Measurements from ENCODE around the gene TSSK6. TPM values are rescaled to one million over a fixed set of nuclear protein-coding genes. Genes with fewer than 3 reads are reported as not detected.

Gene TSSK6
- total and polyA plus RNA-seq, 2 experiments from 2014 or later, result 0.60 to 11.9 TPM

DNA sequence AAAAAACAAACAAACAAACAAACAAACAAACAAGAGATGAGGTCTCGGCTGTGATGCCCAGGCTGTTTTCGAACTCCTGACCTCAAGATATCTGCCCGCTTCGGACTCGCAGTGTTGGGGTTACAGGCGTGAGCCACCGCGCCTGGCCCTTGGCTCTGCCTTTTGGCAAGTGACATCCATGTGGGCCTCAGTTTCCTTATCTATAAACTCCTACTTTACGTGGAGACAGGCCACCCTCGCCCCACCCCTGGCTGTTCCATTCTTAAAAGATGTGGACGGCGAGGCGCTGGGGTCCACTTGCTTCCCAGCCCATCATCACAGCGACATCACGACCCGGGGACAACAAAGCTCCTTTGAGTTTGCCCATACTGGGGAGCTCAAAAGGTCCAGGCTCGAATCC is 1.7 kb downstream of the TSSK6 start:
- TF ChIP-seq, protein P1, sequence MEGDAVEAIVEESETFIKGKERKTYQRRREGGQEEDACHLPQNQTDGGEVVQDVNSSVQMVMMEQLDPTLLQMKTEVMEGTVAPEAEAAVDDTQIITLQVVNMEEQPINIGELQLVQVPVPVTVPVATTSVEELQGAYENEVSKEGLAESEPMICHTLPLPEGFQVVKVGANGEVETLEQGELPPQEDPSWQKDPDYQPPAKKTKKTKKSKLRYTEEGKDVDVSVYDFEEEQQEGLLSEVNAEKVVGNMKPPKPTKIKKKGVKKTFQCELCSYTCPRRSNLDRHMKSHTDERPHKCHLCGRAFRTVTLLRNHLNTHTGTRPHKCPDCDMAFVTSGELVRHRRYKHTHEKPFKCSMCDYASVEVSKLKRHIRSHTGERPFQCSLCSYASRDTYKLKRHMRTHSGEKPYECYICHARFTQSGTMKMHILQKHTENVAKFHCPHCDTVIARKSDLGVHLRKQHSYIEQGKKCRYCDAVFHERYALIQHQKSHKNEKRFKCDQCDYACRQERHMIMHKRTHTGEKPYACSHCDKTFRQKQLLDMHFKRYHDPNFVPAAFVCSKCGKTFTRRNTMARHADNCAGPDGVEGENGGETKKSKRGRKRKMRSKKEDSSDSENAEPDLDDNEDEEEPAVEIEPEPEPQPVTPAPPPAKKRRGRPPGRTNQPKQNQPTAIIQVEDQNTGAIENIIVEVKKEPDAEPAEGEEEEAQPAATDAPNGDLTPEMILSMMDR (IDR thresholded peaks at IDR 0.05; ENCODE audit: low read depth, low read length), result no peak
- Histone ChIP-seq H3K4me1 (ENCODE audit: low read depth) (peaks cover 4% of the 10 kb centered on the region), H3K4me3 (no peak overlapping the region), H3K27me3 (no peaks in the 10 kb centered on the region), H3K27ac (no peak overlapping the region), H3K36me3 (no peaks in the 10 kb centered on the region), H3K9me3 (ENCODE audit: low read depth) (no peaks in the 10 kb centered on the region)
- DNase-seq (ENCODE audit: low read depth in 1 of 2, low spot score in 1 of 2), result no peak

DNA sequence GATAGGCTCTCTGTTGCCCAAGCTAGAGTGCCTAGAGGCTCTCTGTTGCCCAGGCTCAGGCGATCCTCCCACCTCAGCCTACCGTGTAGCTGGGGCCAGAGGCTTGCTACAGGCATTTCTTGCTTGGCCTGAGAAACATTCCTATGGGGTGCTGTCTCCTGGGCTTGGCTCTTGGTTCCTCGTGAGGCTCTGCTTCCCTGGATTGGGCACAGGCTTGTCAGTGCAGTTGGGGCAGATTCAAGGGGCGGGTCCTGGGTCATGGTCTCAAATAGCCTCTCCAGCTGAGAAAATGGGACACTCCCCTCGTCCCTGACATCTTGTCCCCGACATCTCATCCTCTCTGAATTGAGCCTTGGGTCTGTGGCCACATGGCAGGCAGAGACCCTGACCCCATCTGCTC is 4.9 kb downstream of the TSSK6 start:
- Histone ChIP-seq H3K27ac (no peak overlapping the region), H3K4me3 (no peak overlapping the region), H3K27me3 (no peaks in the 10 kb centered on the region), H3K9me3 (ENCODE audit: low read depth) (no peaks in the 10 kb centered on the region), H3K36me3 (peaks cover 12% of the 10 kb centered on the region), H3K4me1 (ENCODE audit: low read depth) (no peaks in the 10 kb centered on the region)
- TF ChIP-seq, protein P1 (IDR thresholded peaks at IDR 0.05; ENCODE audit: low read depth, low read length), result no peak
- peak in 1 of 2 donors; percentile 20 for DNase-seq (ENCODE audit: low read depth in 1 of 2, low spot score in 1 of 2)

DNA sequence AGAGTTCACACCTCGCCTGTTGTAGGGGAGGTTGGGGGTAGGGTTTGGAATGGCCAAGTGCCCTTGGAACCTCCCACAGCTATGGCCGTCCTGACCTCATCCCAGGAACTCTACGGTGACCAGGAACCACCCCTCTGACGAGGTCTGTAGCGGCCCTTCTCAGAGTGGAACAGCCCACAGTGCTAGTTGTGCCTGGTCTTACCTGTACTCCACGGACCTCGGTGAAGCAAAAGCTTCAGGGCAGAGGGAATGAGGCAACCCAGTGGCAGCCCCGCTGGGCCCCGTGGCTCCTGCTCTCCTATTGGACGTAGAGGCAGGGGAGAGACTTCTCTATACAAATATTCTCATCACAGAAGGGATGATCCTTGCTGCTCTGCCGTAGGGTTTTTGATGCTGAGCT is 7.1 kb downstream of the TSSK6 start:
- TF ChIP-seq, protein P1 (IDR thresholded peaks at IDR 0.05; ENCODE audit: low read depth, low read length), result no peak
- Histone ChIP-seq H3K4me3 (no peak overlapping the region), H3K36me3 (peaks cover 27% of the 10 kb centered on the region), H3K27ac (no peak overlapping the region), H3K4me1 (ENCODE audit: low read depth) (no peaks in the 10 kb centered on the region), H3K27me3 (no peaks in the 10 kb centered on the region), H3K9me3 (ENCODE audit: low read depth) (no peaks in the 10 kb centered on the region)
- DNase-seq (ENCODE audit: low read depth in 1 of 2, low spot score in 1 of 2), result no peak

DNA sequence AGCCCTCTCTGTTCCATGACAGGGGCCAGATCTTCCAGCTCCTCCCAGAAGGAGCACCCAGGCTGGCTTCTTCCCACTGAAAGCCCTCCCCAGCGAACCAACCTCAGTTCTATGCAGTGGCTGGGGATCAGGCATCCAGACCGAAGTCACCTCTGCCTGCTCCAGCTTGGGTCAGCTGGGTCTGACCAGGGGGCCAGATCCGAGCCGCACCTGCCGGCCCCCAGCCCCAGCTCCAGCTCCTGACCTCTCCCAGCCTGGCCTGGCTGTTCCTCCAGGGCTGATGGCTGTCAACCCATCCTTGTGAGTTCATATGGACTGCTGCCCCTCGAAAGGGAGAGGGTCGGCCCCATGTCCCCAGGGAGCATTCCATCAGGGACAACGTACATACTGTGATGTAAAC is 8.0 kb downstream of the TSSK6 start:
- Histone ChIP-seq H3K9me3 (ENCODE audit: low read depth) (no peaks in the 10 kb centered on the region), H3K36me3 (peaks cover 32% of the 10 kb centered on the region), H3K27me3 (no peaks in the 10 kb centered on the region), H3K4me3 (no peak overlapping the region), H3K4me1 (ENCODE audit: low read depth) (no peaks in the 10 kb centered on the region), H3K27ac (no peak overlapping the region)
- DNase-seq (ENCODE audit: low read depth in 1 of 2, low spot score in 1 of 2), result no peak
- TF ChIP-seq, protein P1 (IDR thresholded peaks at IDR 0.05; ENCODE audit: low read depth, low read length), result no peak

DNA sequence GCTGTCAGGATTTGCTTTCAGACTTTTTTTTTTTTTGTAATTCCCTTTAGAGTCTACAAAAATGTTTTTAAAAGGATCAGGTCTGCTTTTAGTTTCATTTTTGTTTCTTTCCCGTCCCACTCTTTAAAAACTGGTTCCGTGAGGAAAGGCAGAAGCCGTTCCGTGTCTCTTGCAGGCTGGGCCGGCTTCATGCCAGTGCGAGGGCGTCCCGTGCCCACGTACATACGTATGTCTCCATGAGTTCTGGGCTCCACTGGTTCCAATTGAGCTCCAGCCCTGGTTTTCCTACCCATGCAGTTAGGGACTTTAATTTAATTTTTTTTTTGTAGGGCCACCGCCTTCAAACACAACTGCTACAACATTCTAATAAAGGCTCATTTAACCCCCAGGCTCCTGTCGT is 8.8 kb downstream of the TSSK6 start:
- Histone ChIP-seq H3K4me1 (ENCODE audit: low read depth) (no peaks in the 10 kb centered on the region), H3K27ac (no peak overlapping the region), H3K36me3 (peaks cover 39% of the 10 kb centered on the region), H3K4me3 (no peak overlapping the region), H3K27me3 (no peaks in the 10 kb centered on the region), H3K9me3 (ENCODE audit: low read depth) (no peaks in the 10 kb centered on the region)
- DNase-seq (ENCODE audit: low read depth in 1 of 2, low spot score in 1 of 2), result no peak
- TF ChIP-seq, protein P1 (IDR thresholded peaks at IDR 0.05; ENCODE audit: low read depth, low read length), result no peak
